H1 (cell line): ENCODE measurements around the gene PHACTR2. TPM values are rescaled to one million over a fixed set of nuclear protein-coding genes. Genes with fewer than 3 reads are reported as not detected.

Experiments used
- CHD2 ChIP-seq: IDR thresholded peaks from 2 replicates; pipeline ENCODE4 v1.6.1; 2012; ENCODE audit warnings: low read length, improper control_type of control experiment
- CHD7 ChIP-seq: fragments of 300-600 bp; sonication (generic); IDR thresholded peaks from 2 replicates; pipeline ENCODE4 v1.7.1; 2012; ENCODE audit warnings: low read length, moderate library complexity, mild to moderate bottlenecking, inconsistent platforms; ENCODE audit not compliant: insufficient replicate concordance
- E2F6 ChIP-seq: IDR thresholded peaks from 2 replicates; pipeline ENCODE4 v1.6.1; 2012; ENCODE audit warnings: inconsistent platforms
- EP300 ChIP-seq, 2 experiments: IDR thresholded peaks; 1 replicate in 1 of 2; 2 replicates in 1 of 2; pipeline ENCODE4 v1.6.1; 2011 to 2012; ENCODE audit warnings: low read depth in 2 of 2, low read length in 2 of 2, mild to moderate bottlenecking in 2 of 2, borderline replicate concordance in 1 of 2, inconsistent platforms in 1 of 2, moderate library complexity in 1 of 2
- KDM1A ChIP-seq: fragments of 200-600, 300-600 bp; sonication (generic); IDR thresholded peaks from 2 replicates; pipeline ENCODE4 v1.7.1; 2016; ENCODE audit warnings: mild to moderate bottlenecking, low read length, borderline replicate concordance
- TEAD4 ChIP-seq: IDR thresholded peaks from 2 replicates; pipeline ENCODE4 v1.6.1; 2012; ENCODE audit warnings: low read depth, low read length, inconsistent platforms, mixed read lengths
- YY1 ChIP-seq: IDR thresholded peaks from 2 replicates; pipeline ENCODE4 v1.6.1; 2011; ENCODE audit warnings: low read depth, mild to moderate bottlenecking, low read length
- ZNF274 ChIP-seq: IDR thresholded peaks from 2 replicates; pipeline ENCODE4 v1.7.0; 2012; ENCODE audit warnings: low read length, borderline replicate concordance; ENCODE audit errors: extremely low read depth
- polyA plus RNA-seq, 7 experiments: library from polyadenylated mRNA; depleted of rRNA in 3 of 7; stranded (reverse) in 5 of 7; unstranded in 2 of 7; fragments of >200 nt in 5 of 7; fragments of 200-250 nt in 2 of 7; gene quantifications; 1 replicate in 5 of 7; 2 replicates in 1 of 7; 4 replicates in 1 of 7; pipeline versions ENCODE4 v1.2.1 to v1.2.3, GENCODE V29; 2011 to 2013; ENCODE audit warnings: missing spikeins in 2 of 7, mixed read lengths in 2 of 7
- total RNA-seq: library from RNA; stranded (reverse); fragmentation: NEBNext Ultra II Directional; extraction: Animal tissue kit (Norgen Biotek cat#: 25700); gene quantifications from 2 replicates; pipeline ENCODE4 v1.2.1, GENCODE V29; 2021

The PHACTR2 gene
- total and polyA plus RNA-seq, 2 of the 8 experiments (the other 6 are each of a cell fraction or from before 2014, with no cell fraction given): 16.9 to 131 TPM

- TF ChIP-seq CHD7: no peak
- TF ChIP-seq KDM1A: no peak
- no peak for TF ChIP-seq EP300 (IDR thresholded peaks at IDR 0.05; ENCODE audit: borderline replicate concordance in 1 of 2, low read depth in 2 of 2, low read length in 2 of 2)
- TF ChIP-seq ZNF274: no peak
- no peak for TF ChIP-seq E2F6
- TF ChIP-seq CHD2: no peak
- no peak for TF ChIP-seq YY1
- no peak for TF ChIP-seq TEAD4
These were observed 128.7 kb downstream of the PHACTR2 start (continued) for GRCh38 chr6:143806282-143807102.
